Ammon's horn (tissue), 1 donor: Measurements from ENCODE around the gene CAPN13.
A peak's percentile ranks its signal among the peaks of the same experiment; 100 is the strongest.

Source experiments
- DNase-seq: peaks from one replicate; pipeline ENCODE4 v3.0.0-alpha.2; 2016; ENCODE audit warnings: low spot score

CAPN13 gene

GRCh38 chr2:30764021-30764800, 43.0 kb downstream of the CAPN13 start:
- DNase-seq = no peak

DNA sequence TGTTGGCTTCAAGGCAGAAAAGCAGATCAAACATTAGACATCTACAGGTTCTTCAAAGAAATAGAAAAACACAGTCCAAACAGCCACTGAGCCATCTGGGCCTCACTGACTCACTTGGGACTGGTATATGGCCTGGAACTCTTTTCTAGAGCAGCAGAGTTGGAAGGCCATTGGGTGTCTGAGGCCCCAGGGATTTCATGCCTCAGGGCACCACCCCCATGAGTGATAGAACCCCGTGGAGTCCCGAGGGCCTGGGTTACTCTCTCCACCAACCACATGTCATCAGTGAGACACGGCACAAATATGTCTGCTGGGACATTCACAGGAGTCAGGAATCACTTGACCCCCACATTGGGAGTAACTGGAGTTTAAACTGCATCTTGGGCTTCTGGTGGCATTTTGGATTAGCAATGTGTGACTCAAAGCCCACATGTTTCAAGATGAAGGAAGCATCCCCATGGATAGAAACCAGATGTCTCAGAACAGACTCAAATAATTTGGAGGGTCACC, 44.0 kb downstream of the CAPN13 start:
- no peak for DNase-seq

DNA sequence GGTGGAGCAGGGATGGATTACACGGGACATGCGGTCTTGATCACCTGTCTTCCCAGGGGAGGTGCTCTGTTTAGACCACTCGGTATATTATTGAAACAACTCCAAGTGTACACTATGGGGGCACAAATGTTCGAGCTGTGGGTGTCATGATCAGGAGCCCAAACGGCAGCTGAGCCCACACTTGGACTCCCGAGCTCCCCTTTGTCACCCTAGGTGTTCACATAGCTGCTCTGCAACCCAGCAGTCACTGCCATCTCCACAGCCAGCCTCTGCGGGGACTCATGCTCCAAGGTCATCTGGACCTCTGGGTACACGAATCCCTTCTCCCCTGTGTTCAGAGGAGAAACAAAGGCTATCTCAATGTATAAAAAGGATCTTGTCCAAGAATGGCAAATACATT, 46.0 kb downstream of the CAPN13 start:
- DNase-seq = no peak

DNA sequence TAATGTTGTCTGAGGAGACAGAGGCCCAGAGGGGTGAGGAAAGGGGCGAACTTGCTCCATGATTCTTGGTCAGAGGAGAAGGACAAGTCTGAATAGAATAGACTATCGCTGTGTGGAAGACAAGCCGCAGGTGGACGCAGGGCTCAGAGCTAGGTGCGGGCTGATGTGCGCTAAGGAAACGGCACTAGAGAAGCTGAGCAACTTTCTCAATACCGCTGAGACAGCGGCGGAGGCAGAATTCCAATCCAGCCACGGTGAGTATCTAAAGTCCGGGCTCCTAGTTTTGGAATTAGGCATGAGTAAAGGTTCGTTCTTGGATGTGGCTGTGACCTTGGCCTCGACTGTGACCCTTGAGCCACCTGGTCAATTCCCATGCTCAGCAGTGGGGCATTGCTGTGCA, 47.8 kb downstream of the CAPN13 start:
- no peak for DNase-seq

DNA sequence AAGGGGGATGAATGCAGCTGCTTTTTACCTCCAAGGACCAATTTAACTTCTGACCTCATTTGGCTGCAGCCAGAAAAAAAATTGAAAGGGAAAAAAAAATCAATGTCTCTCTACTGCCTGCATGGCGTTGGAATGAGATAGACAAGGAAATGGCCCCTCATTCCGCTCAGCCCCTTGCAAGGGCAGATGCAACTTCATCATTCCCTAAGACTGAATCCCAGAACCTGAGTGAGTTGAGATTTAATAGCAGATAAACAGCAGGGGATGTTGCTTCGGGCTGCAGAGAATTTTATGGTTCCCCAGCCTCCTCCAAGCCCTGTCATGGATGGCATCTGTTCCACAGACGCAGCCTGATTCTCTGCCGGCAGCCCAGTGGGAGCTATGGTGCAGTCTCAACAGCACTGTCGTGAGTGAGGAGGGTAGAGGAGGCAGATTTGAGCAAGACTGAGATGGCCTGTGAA, 49.0 kb downstream of the CAPN13 start:
- peak; percentile 19 for DNase-seq

- DNase-seq = no peak
Measured at GRCh38 chr2:30757749-30758148, 49.5 kb downstream of the CAPN13 start.

DNA sequence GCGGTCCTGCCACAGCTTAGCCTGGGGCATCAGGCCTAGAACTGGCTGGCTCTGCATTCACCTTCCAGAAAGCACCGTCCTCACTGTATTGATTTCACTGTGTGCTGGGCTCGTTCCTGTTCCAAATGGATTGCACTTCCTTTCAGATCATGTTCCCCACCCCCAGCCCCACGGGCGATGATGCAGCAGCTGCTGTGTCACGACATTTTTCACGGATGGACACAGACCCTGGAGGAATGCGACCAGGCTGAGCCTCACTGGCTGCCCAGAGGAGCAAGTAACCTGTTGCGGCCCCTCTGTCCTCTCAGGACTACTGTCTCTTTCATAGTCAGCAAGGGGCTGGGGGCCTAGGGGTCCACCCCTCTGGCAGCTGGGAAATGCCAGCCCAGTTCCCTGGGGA, 50.3 kb downstream of the CAPN13 start:
- no peak for DNase-seq

DNA sequence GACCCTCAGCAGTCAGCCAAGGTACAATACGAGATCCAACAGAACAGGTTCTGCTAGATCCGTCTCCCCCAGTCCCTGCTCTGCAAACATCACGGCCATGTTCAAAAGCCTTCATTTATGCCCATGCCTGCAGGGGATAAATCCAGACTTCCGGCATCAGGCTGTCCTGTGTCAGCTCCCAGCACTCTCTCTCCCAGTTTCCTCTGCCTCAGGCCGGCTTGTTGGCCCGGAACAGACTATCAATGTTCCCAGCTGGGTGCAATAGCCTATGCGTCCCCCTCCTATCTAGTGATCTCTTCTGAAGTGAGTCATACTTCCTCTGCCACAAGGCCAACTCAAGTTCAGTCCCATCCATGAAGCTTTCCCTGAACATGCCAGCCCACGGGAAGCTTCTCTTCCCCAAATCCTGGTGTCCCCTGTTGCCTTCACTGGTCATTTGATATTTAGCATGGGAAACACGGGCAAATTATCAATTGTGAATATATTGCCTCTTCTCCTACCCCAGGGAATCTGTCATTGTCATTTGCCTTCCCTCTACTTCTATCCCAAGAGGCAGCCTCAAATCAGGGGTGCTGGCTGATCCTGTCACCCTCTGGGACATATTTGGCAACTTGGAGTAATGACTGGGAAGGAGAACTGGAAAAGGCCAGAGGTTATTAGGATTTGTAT, 51.1 kb downstream of the CAPN13 start:
- no peak for DNase-seq

DNA sequence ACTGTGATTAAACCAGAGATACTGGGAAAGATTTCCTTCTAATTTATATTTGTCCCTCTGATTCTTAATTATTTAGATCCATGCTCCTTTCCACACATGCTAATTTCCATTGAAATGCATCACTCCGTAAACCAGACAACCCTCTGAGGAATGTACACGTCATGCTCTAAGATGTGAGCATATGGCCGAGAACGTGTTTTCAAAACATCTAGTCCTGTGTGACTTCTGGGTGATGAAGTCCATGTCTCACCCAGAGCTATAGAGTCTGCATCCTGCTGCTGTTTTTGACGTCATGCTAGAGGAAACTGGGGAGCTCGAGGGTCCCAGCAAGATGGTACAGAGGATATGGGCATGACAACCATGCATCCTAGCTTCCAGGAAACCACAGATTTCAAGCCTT, 53.6 kb downstream of the CAPN13 start:
- DNase-seq = no peak

DNA sequence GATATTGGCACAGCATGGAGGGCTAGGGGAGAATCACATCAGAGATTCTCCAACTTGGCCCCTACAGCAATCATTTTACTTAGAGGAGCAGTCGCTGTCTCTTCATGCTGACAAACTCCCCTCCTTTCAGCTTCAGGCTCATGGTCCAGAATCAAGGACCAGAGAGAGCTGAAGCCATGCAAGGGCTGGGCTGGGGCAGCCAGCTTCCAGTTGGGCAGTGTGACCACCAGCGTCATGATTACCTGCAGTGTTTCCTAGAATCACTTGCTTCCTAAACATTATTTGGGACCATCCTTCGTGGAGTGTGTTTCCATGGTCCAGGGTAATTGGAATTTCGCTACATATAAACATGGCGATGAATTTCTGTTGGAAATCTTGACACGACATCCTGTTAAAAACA, 54.4 kb downstream of the CAPN13 start:
- no peak for DNase-seq

GRCh38 chr2:30747206-30747605, 60.0 kb downstream of the CAPN13 start:
- no peak for DNase-seq

- no peak for DNase-seq
Measured at GRCh38 chr2:30744823-30745222, 62.4 kb downstream of the CAPN13 start.

GRCh38 chr2:30741576-30741975, 65.7 kb downstream of the CAPN13 start:
- DNase-seq = no peak

- DNase-seq = no peak
Measured at GRCh38 chr2:30738141-30738911, 68.9 kb downstream of the CAPN13 start.

DNA sequence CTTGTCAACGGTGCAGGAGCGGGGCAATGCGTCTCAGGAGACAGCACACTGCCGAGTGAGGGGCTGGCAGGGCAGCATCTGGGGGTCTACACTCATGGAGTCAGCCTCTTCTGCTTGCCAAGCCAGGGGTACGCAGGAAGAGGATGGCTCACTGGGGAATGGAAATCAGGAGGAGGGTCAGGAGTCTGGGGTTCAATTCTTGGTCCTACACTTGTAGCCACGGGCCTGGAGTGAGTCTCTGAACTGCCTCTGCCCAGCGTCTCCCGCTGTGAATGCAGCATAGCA, 70.0 kb downstream of the CAPN13 start:
- DNase-seq = no peak

GRCh38 chr2:30736461-30737325, 70.6 kb downstream of the CAPN13 start:
- no peak for DNase-seq

DNA sequence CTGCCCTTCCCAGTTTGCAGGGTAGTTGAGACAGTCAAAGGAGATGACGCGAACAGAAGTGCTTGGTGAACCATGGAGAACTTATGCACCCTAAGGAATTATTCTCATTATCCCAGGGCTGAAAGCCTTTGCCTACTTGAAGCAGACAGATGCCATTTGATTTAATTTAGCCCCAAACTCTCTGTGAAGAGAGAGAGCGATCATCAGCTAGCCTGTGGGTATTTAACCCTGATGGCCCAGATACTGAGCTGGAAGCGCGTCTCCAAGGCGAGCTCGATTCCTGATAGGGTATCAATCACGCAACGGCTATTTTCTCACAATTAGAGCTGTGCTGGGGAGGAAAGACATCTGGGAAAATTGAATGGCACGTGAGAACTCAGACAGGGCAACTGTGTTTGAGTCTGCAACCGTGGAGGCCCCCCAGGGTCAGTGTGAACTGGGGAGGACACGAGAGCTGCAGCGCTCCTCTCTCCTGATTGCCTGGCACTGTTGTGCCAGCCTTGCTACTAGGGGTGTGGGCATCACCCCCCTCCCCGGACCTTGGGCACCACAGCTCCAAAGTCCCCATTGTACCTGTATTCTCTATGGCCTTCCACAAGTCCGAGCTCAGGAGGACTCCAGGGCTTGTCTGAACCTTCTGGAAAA, 73.2 kb downstream of the CAPN13 start:
- no peak for DNase-seq

GRCh38 chr2:30732876-30733275, 74.4 kb downstream of the CAPN13 start:
- DNase-seq = no peak

GRCh38 chr2:30732376-30732775, 74.9 kb downstream of the CAPN13 start:
- no peak for DNase-seq

GRCh38 chr2:30731706-30732105, 75.5 kb downstream of the CAPN13 start:
- DNase-seq = no peak
